ENCODE results near the gene SLC6A2.

SLC6A2 gene

DNA sequence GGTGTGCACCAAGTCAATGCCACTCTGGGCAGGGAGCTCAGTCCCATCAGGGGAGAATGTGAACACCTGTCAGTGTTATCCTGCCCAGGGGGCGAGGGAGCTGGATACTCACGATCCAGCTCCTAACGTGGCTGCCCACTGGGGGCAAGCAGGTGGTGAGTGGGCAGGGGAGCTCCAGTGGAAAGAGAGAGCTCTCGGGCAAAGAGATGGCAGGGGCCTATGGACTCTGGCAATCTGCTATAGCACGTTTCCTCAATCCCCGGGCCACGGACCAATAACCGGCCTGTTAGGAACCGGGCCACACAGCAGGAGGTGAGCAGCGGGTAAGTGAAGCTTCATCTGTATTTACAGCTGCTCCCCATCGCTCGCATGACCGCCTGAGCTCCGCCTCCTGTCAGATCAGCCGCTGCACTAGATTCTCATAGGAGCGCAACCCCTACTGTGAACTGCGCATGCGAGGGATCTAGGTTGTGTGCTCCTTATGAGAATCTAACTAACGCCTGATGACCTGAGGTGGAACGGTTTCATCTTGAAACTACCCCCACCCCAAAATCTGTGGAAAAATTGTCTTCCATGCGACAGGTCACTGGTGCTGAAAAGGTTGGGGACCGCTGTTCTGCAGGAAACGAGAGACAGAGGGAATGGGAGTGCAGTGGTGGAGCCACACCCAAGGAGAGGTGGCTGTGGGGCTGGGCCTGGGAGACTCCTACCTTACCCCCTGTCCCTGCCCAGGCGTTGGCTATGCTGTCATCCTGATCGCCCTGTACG lies 15.6 kb downstream of the SLC6A2 start:
- no peak for DNase-seq (ENCODE audit: low read depth in 3 of 3)

DNA sequence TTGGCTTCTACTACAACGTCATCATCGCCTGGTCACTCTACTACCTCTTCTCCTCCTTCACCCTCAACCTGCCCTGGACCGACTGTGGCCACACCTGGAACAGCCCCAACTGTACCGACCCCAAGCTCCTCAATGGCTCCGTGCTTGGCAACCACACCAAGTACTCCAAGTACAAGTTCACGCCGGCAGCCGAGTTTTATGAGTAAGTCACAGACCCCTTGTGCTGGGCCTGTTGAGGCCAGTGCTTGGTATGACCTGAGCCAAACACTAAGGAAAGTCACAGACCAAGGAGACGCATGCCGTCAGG lies 16.1 kb downstream of the SLC6A2 start:
- no peak for DNase-seq (ENCODE audit: low read depth in 3 of 3)

DNA sequence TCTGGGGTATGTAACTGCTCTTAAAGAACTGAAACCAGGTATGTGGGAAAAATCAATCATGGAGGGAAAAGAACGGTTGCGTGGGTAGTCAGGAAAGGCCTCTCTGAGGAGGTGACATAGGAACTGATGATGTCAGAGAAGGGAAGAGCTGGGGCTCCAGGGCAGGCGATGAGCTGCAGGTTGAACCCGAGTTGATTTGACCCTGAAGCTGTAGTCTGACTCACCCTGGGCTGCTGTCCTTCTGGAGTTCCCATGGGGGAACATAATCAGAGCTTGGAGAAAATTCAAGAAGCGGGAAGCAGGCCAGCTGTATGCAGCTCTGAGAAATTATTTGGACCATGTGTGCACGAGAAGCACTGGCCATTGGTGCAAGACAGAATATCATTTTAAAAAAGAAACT lies 16.7 kb downstream of the SLC6A2 start:
- DNase-seq (ENCODE audit: low read depth in 3 of 3), result no peak

GRCh38 chr16:55678161-55678821 lies 22.5 kb downstream of the SLC6A2 start:
- no peak for DNase-seq (ENCODE audit: low read depth in 3 of 3)

DNA sequence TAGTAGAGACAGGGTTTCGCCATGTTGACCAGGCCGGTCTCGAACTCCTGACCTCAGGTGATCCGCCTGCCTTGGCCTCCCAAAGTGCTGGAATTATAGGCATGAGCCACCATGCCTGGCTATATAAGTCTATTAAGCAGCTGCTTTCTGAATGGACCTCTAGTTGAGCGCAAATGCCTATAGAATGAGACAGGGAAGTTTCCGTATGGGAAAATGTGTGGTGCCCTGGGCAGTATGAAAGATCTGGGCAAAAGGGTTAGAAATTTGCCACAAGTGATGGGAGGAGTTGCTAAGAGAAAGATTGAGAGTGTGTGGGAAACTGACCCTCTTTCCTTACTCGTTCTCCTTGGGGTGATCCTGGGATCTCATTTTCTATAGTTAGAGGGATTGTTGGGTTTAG lies 26.3 kb downstream of the SLC6A2 start:
- DNase-seq (ENCODE audit: low read depth in 3 of 3), result no peak

DNA sequence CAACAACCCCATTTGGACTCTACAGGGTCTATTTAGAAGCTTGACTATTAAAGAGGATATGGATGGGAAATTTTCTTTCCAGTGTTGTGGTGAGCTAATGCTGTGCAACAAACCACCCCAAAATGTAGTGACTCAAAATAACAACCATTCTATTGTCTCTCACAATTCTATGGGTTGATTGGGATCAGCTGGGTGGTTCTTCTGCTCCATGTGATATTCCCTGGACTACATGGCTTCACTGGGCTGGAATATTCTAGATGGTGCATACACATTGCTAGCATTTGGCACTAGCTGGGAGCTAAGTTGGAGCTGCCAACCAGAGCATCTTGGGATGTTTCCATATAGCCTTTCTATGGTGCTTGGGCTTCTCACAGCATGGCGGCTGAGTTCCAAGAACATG lies 30.2 kb downstream of the SLC6A2 start:
- DNase-seq (ENCODE audit: low read depth in 3 of 3), result no peak

GRCh38 chr16:55686671-55687070 lies 30.9 kb downstream of the SLC6A2 start:
- DNase-seq (ENCODE audit: low read depth in 3 of 3), result no peak

DNA sequence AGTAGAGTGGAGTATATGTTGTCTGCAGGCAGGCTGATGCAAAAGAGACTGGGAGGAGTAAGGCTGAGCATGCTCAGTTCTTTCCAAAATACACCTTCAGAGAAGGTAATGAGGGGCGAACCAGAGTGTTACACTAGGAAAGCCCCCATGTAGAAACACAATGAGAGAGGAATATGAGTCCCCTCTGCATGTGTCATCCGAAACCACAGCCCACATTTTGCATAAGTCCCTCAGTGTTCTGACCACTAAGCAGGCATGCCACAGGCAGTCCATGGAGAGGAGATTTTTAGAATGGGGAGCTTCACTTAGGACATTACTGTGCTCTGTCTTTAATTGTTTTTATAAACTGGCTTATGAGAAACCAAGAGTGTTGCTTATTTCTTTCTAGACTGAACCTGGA lies 32.0 kb downstream of the SLC6A2 start:
- no peak for DNase-seq (ENCODE audit: low read depth in 3 of 3)

- DNase-seq (ENCODE audit: low read depth in 3 of 3), result no peak
Observed at GRCh38 chr16:55690841-55691240, 35.1 kb downstream of the SLC6A2 start.

- no peak for DNase-seq (ENCODE audit: low read depth in 3 of 3)
Observed at GRCh38 chr16:55691771-55692170, 36.0 kb downstream of the SLC6A2 start.

- no peak for DNase-seq (ENCODE audit: low read depth in 3 of 3)
Observed at GRCh38 chr16:55695595-55695994, 39.8 kb downstream of the SLC6A2 start.

GRCh38 chr16:55697867-55698266 lies 42.1 kb downstream of the SLC6A2 start:
- no peak for DNase-seq (ENCODE audit: low read depth in 3 of 3)

DNA sequence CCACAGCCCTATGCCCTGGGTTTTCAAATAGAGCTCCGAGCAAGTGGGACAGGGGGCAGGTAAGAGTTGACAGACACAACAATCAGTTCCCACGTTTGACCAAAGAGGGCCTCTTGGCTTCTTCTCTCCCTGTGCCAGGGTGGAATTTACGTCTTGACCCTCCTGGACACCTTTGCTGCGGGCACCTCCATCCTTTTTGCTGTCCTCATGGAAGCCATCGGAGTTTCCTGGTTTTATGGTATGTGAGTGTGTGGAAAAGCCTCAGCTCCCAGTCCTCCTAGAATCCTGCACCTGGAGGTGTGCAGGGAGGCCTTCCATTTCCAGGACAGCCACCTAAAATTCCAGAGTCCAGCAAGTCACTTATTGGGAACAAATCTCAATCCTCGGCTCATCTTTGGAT lies 42.5 kb downstream of the SLC6A2 start:
- no peak for DNase-seq (ENCODE audit: low read depth in 3 of 3)

DNA sequence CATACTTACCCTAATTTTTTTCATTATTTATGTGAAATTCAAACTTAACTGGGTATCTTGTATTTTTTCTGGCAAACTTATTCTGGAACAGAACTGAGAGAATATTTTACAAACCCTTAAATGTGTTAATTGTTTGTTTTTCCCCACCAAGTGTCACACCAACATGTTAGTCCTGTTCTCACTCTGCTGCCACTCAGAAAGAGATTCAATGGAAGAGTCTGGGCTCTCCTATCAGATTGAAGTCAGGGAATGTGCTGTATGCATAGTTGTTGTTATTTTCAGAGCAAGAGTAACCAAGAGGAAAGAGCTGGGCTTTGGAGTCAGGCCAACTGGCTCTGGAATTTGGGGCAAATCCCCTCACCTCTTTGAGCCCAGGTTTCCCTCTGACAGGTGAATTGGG lies 43.2 kb downstream of the SLC6A2 start:
- no peak for DNase-seq (ENCODE audit: low read depth in 3 of 3)

DNA sequence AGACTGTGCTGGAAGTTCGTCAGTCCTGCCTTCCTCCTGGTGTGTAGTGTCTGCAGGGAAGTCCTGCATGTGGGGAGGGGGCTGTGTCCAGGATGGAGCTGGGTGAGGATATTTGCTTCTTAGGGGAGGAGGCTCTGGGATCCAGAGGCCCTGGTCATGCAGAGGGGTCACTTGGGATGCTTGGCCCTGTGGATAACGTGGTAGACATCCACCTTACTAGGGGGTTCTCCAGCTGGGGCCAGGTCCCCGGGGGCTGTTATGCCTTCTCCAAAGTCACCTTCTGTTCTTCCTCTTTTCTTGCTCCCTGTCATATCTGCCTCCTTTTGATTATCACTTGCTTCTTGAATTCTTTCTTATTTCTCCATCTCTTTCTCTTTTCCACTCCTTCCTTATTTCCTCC lies 43.8 kb downstream of the SLC6A2 start:
- no peak for DNase-seq (ENCODE audit: low read depth in 3 of 3)

DNA sequence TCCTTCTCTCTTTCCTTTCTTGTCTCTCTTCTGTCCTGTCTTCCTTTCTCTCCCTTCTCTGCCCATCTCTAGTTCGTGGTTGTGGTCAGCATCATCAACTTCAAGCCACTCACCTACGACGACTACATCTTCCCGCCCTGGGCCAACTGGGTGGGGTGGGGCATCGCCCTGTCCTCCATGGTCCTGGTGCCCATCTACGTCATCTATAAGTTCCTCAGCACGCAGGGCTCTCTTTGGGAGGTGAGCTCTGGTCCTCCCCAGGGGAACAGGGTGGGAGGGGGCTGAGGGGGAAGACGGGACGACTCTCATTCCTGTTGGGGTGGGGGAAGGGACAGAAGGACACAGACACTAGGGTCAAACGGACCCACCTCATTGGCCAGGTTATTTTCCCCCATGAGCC lies 44.3 kb downstream of the SLC6A2 start:
- no peak for DNase-seq (ENCODE audit: low read depth in 3 of 3)

DNA sequence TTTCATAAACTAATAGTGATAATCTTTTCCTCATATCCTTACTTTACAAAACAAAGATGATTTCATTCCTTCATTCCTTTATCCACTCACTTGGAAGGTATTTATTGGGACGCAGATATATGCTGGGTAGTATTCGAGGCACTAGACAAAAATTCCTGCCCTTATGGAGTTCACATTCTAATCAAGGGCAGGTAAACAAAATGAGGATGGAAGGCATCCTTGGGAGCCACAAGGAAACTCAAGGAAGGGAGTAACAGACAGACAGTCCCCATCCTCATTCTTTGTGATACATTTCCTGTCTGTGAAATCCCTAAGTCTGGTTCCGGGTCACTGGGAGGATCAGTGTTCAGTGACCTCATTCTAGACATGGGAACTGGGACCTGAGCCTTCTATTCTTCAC lies 45.2 kb downstream of the SLC6A2 start:
- no peak for DNase-seq (ENCODE audit: low read depth in 3 of 3)

- DNase-seq (ENCODE audit: low read depth in 3 of 3), result no peak
Observed at GRCh38 chr16:55701442-55702319, 45.9 kb downstream of the SLC6A2 start.

GRCh38 chr16:55703003-55704001 lies 47.5 kb downstream of the SLC6A2 start:
- DNase-seq (ENCODE audit: low read depth in 3 of 3), result no peak

GRCh38 chr16:55706739-55707384 lies 51.1 kb downstream of the SLC6A2 start:
- no peak for DNase-seq (ENCODE audit: low read depth in 3 of 3)

GRCh38 chr16:55709801-55710200 lies 54.0 kb downstream of the SLC6A2 start:
- no peak for DNase-seq (ENCODE audit: low read depth in 3 of 3)
